Smooth muscle cell of the brain vasculature (primary cell): ENCODE data around the gene GDA.
"Not testable (repeated sequence)": the region's sequence is repeated elsewhere in the genome, so short reads cannot be mapped to it uniquely, and the experiment has no call there.

ENCODE experiments used
- DNase-seq: peaks from one replicate; pipeline ENCODE4 v3.0.0-alpha.2; 2012; ENCODE audit warnings: low read depth, low spot score

Gene GDA

GRCh38 chr9:72207278-72207677 lies 58.0 kb downstream of the GDA start:
- no peak for DNase-seq

- no peak for DNase-seq
Observed at GRCh38 chr9:72210522-72210921, 61.3 kb downstream of the GDA start.

- no peak for DNase-seq
Observed at GRCh38 chr9:72211047-72211446, 61.8 kb downstream of the GDA start.

- DNase-seq, result no peak
Observed at GRCh38 chr9:72213906-72214305, 64.7 kb downstream of the GDA start.

- DNase-seq, result no peak
Observed at GRCh38 chr9:72217306-72217842, 68.1 kb downstream of the GDA start.

- DNase-seq, result no peak
Observed at GRCh38 chr9:72220589-72220988, 71.3 kb downstream of the GDA start.

- no peak for DNase-seq
Observed at GRCh38 chr9:72226146-72226812, 77.0 kb downstream of the GDA start.

- DNase-seq, result no peak
Observed at GRCh38 chr9:72228282-72228681, 79.0 kb downstream of the GDA start.

GRCh38 chr9:72232778-72233177 lies 83.5 kb downstream of the GDA start:
- no peak for DNase-seq

GRCh38 chr9:72247549-72247948 lies 98.3 kb downstream of the GDA start:
- no peak for DNase-seq

GRCh38 chr9:72251589-72251988 lies 102.3 kb downstream of the GDA start:
- DNase-seq, result no peak

GRCh38 chr9:72254901-72255545 lies 105.8 kb downstream of the GDA start:
- DNase-seq, result no peak

- no peak for DNase-seq
Observed at GRCh38 chr9:72255569-72255968, 106.3 kb downstream of the GDA start.

- DNase-seq, result no peak
Observed at GRCh38 chr9:72256931-72257330, 107.7 kb downstream of the GDA start.

GRCh38 chr9:72257814-72258213 lies 108.6 kb downstream of the GDA start:
- no peak for DNase-seq

- DNase-seq, result no peak
Observed at GRCh38 chr9:72262063-72262462, 112.8 kb downstream of the GDA start.

- no peak for DNase-seq
Observed at GRCh38 chr9:72263572-72263971, 114.3 kb downstream of the GDA start.

- no peak for DNase-seq
Observed at GRCh38 chr9:72268961-72269360, 119.7 kb downstream of the GDA start.

- DNase-seq, result not testable (repeated sequence)
Observed at GRCh38 chr9:72270359-72270758, 121.1 kb downstream of the GDA start.

- DNase-seq, result no peak
Observed at GRCh38 chr9:72271613-72272478, 122.6 kb downstream of the GDA start.

- no peak for DNase-seq
Observed at GRCh38 chr9:72274441-72274840, 125.2 kb downstream of the GDA start.

GRCh38 chr9:72274916-72275315 lies 125.7 kb downstream of the GDA start:
- no peak for DNase-seq
